GM12891 (cell line): ENCODE results near the gene RBKS.

Experiments
- DNase-seq: peaks from one replicate; pipeline ENCODE4 v3.0.0; 2011; ENCODE audit warnings: low spot score; ENCODE audit not compliant: insufficient read length
- FAIRE-seq: peaks from 2 replicates; lab custom pipeline; 2011; peaks lifted over from hg19 to GRCh38; lab: Jason Lieb, UNC
- PAX5 ChIP-seq: IDR thresholded peaks from 2 replicates; pipeline ENCODE4 v1.6.1; 2011; ENCODE audit warnings: low read length, moderate library complexity, mild to moderate bottlenecking; ENCODE audit not compliant: insufficient read depth, severe bottlenecking
- POLR2A ChIP-seq: IDR thresholded peaks from 2 replicates; pipeline ENCODE4 v1.6.1; 2011; ENCODE audit warnings: low read depth, low read length, control low read depth
- POLR2AphosphoS5 ChIP-seq: IDR thresholded peaks from 2 replicates; pipeline ENCODE4 v1.6.1; 2011; ENCODE audit warnings: low read depth, low read length, control low read depth
- POU2F2 ChIP-seq: IDR thresholded peaks from 2 replicates; pipeline ENCODE4 v1.6.1; 2011; ENCODE audit warnings: low read depth, mild to moderate bottlenecking, control low read depth, low read length, moderate library complexity
- SPI1 ChIP-seq: IDR thresholded peaks from 2 replicates; pipeline ENCODE4 v1.6.1; 2011; ENCODE audit warnings: low read depth, low read length, control low read depth
- TAF1 ChIP-seq: IDR thresholded peaks from 2 replicates; pipeline ENCODE4 v1.6.1; 2011; ENCODE audit warnings: low read depth, low read length, control low read depth

The RBKS gene

DNA sequence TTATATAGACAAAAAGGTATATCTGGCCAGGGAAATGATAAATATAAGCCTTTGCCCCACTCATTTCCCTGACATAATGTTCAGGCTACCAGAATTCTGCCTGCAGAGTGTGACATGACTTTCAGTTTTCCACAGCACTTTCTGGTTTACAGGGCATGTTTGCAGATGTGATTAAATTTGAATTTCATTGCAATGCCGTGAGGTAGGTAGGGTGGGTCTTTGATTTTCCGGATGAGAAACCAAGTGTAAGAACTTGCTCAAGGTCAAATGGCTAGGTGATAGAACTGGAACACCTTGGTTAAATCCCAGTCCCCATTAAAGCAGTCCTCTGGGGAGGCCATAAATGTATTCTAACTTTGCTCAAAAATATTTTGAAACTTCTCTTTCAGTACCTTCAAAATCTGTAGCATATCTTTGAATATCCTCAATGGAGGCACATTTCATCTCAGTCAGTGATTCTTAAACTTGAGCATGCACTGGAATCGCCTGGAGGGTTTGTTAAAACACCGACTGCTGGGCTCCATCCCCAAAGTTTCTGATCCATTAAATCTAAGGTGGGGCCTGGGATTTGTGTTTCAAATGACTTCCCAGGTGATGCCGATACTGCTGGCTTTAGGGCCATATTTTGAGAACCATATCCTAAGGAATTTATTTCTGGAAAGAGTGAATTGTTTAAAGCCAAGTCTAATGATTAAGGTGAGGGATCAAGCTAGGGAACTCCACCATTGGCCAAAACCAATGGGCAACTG lies 83.7 kb downstream of the RBKS start:
- TF ChIP-seq SPI1 = no peak
- TF ChIP-seq PAX5 = no peak
- no peak for TF ChIP-seq POU2F2
- TF ChIP-seq POLR2A = no peak
- no peak for TF ChIP-seq TAF1
- no peak for TF ChIP-seq POLR2AphosphoS5
- FAIRE-seq (no peak), DNase-seq (no peak)

DNA sequence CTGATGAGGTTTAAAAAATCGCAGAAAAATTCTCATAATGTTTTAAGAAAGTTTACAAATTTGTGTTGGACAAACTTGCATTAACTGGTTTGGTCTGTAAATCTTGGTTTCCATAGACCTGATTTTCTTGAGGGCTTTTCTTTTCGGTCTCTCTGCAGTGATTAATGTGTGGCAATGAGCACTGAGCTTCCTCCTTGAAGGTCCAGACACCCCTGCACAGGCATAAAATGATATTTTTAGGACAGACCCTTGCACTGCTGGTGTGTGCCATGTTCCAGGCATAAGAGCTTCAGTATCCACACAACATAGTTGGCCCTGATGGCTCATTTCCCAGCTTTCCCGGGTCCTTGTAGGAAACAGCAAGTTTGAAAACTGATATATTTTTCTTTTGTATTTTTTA lies 85.0 kb downstream of the RBKS start:
- no peak for TF ChIP-seq POLR2A
- no peak for TF ChIP-seq SPI1
- TF ChIP-seq PAX5 = no peak
- TF ChIP-seq POLR2AphosphoS5 = no peak
- no peak for TF ChIP-seq POU2F2
- no peak for TF ChIP-seq TAF1
- no peak for FAIRE-seq
- no peak for DNase-seq

DNA sequence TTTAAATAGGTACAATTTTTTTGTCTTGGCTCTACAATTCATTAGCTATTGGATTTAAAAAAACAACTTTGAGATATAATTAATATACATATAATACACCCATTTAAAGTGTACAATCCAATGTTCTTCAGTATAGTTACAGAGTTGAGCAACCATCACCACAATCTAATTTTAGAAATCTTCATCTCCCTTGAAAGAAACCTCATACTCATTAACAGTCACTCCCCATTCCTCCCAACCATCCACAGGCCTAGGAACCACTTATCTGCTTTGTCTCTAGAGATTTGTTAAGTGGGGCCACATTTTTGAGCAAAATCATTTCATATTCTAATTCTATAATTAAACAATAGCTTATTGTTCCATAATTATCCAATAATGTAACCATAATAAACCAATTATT lies 86.0 kb downstream of the RBKS start:
- TF ChIP-seq POLR2A = no peak
- no peak for TF ChIP-seq POLR2AphosphoS5
- no peak for TF ChIP-seq PAX5
- TF ChIP-seq SPI1 = no peak
- TF ChIP-seq POU2F2 = no peak
- TF ChIP-seq TAF1 = no peak
- no peak for FAIRE-seq
- no peak for DNase-seq

DNA sequence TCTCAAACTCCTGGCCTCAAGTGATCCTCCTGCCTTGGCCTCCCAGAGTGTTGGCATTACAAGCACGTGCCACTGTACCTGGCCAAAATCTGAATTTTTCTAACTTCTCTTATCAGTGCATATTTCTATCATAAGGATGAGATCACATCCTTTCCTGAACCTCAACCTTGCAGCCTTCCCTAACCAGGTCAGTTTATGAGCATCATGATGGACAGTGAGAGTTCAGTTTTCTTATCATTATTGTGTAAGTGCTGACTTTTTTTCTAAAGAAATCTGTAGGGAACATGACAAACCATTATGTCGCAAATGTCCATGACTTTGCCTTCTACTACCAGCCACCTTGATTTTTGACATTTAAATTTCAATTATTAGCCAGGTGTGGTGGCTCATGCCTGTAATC lies 87.1 kb downstream of the RBKS start:
- no peak for DNase-seq
- FAIRE-seq = no peak
- TF ChIP-seq POU2F2 = no peak
- no peak for TF ChIP-seq TAF1
- TF ChIP-seq SPI1 = no peak
- no peak for TF ChIP-seq POLR2A
- no peak for TF ChIP-seq POLR2AphosphoS5
- TF ChIP-seq PAX5 = no peak

DNA sequence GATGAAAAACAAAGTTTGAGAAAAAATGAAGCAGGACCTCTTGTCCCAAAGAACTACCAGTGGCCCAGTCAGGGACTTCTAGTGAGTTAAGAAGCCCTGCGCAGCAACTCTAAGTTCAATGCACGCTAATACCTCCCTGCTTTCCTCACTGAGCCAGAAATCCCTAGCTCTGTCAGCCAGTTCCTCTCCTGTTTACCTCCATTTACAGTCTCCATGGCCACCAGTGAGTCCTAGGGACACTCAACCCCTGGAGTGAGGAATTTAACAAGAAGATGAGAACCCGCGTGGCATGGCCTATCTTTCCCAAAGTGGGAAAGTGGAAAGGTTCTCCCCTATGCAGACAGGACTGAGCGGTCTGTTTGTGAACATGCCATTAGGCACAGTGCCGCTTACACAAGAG lies 87.6 kb downstream of the RBKS start:
- TF ChIP-seq POLR2AphosphoS5 (no peak), SPI1 (no peak), POLR2A (no peak), TAF1 (no peak), POU2F2 (no peak), PAX5 (no peak)
- no peak for DNase-seq
- FAIRE-seq = no peak

DNA sequence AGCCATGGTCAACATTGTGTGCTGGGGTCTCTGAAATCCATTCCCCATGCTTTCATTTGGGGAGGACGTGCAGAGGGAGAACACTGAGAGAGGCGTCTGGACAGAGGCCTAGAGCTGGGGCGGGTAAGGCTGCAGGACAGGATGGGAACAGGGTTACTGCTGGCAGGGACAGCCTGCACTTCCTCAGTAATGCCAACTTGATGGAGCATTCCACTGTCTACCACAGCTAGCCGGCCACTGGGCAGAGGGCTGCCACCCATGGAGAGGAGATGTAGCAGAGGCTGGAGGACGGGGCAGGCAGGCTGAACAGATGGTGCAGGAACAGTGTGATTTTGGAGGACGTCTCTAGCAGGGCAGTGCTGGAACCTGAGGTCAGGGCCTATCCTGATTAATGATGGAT lies 89.3 kb downstream of the RBKS start:
- DNase-seq = no peak
- TF ChIP-seq POLR2A (no peak), TAF1 (no peak), POLR2AphosphoS5 (no peak), PAX5 (no peak), SPI1 (no peak), POU2F2 (no peak)
- FAIRE-seq = no peak

DNA sequence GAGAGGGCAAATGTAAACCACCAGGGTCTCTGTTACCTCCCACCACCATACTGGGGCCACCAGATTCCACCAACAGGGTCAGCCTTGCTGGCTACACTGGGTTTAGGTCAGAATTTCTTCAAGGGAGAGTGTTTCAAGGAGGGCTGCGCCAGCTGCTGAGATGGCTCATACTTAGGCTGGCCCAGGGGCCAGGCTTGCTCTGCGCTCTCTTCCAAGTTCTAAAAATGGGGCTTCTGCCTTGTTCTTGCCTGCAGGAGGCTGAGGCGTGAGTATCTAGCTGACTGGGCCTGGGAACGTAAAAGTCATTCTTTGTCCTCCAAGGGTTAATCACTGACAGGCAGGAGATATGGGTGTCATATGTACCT lies 90.6 kb downstream of the RBKS start:
- FAIRE-seq = no peak
- DNase-seq = no peak

DNA sequence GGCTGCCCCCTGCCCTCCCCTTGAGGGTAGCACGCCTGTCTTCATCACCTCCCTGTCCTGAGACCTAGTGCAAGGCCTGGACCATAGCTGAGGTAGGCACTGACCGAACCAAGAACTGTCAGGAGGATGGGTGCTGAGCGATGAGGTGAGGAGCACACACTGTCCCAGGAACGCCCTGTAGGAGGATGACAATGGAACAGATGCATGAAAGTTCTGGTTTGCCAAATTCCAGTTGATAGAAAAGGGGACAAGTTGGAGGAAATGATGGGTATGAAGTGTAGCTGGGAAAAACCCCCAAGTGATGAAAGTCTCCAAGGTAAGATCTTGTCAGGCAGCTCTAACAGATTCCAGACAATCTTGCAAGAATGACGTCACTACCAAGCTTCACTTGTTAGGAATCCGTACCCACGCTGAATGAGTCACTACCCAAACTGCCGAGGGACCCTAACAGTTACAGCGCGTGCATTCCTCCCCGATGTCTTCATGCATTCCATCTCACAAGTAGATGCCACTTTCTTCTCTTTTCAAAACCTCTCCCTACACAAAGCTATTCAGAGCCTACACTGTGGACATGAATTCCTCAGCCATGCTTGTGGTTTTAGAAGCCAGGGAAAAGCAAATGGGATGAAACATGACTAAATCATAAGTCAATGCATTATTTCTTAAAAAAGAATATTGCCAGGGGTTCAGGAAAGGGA lies 91.1 kb downstream of the RBKS start:
- no peak for TF ChIP-seq POU2F2
- TF ChIP-seq POLR2AphosphoS5 = no peak
- TF ChIP-seq PAX5 = no peak
- TF ChIP-seq TAF1 = no peak
- no peak for TF ChIP-seq SPI1
- no peak for TF ChIP-seq POLR2A
- no peak for FAIRE-seq
- DNase-seq = no peak

More for the DNA sequence above, 90.6 kb downstream of the RBKS start:
- TF ChIP-seq PAX5 = no peak
- no peak for TF ChIP-seq TAF1
- no peak for TF ChIP-seq POU2F2
- no peak for TF ChIP-seq POLR2AphosphoS5
- no peak for TF ChIP-seq POLR2A
- no peak for TF ChIP-seq SPI1

DNA sequence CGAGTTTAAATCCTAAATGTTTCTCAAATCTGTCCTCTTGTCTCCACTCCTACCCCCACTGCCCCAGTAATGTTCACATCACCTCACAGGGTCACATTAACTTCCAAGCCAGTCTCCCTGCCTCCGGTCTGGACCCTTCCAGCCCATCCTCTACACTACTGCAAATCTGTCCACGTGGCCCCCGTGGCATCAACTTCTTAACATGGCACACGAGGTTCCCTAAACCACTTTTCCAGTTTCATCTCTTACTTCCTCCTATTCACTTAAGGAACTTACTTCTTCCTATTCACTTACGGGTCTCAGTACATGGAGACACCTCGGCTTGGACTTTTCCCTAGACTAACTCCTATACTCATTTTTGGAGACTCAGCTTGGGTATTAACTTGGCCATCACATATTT lies 91.7 kb downstream of the RBKS start:
- no peak for DNase-seq
- no peak for FAIRE-seq
- TF ChIP-seq POU2F2 = no peak
- TF ChIP-seq PAX5 = no peak
- no peak for TF ChIP-seq POLR2AphosphoS5
- no peak for TF ChIP-seq POLR2A
- no peak for TF ChIP-seq SPI1
- no peak for TF ChIP-seq TAF1
